ENCODE results near the gene EFS. TPM values are rescaled to one million over a fixed set of nuclear protein-coding genes. Genes with fewer than 3 reads are reported as not detected.
"Not testable (repeated sequence)": the region's sequence is repeated elsewhere in the genome, so short reads cannot be mapped to it uniquely, and the experiment has no call there.

The EFS gene
- total RNA-seq, 6 donors from 2014 or later, result 4.1 to 18.9 (median 9.3) TPM

DNA sequence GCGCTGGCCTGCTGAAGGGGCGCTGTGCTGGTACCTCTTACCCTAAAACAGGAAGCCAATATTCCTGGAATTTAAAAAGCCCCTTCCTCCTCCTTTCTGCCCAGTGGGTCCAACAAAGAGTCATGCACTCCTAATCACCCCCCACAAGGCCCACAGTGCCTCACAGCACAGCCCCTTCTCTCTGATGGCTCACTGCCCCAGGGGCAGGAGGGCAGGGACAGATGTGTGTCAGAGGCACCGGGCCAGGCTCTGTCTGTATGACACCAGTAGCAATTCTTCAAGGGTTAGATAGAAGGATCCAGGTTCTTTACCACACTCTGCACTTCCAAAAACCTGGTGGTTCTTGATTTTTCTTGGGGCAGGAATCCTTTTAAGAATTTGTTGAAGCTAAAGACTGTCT lies 34.2 kb upstream of the EFS start:
- DNase-seq, result no peak
- Histone ChIP-seq H3K36me3 (no peaks in the 10 kb centered on the region), H3K27me3 (no peaks in the 10 kb centered on the region), H3K27ac (no peak overlapping the region), H3K4me3 (no peak overlapping the region), H3K4me1 (no peaks in the 10 kb centered on the region), H3K9me3 (no peaks in the 10 kb centered on the region)
- TF ChIP-seq EP300 (IDR thresholded peaks at IDR 0.05) (no peak), POLR2A (IDR thresholded peaks at IDR 0.05) (no peak), POLR2AphosphoS5 (IDR thresholded peaks at IDR 0.05) (no peak)
- TF ChIP-seq, protein P1, sequence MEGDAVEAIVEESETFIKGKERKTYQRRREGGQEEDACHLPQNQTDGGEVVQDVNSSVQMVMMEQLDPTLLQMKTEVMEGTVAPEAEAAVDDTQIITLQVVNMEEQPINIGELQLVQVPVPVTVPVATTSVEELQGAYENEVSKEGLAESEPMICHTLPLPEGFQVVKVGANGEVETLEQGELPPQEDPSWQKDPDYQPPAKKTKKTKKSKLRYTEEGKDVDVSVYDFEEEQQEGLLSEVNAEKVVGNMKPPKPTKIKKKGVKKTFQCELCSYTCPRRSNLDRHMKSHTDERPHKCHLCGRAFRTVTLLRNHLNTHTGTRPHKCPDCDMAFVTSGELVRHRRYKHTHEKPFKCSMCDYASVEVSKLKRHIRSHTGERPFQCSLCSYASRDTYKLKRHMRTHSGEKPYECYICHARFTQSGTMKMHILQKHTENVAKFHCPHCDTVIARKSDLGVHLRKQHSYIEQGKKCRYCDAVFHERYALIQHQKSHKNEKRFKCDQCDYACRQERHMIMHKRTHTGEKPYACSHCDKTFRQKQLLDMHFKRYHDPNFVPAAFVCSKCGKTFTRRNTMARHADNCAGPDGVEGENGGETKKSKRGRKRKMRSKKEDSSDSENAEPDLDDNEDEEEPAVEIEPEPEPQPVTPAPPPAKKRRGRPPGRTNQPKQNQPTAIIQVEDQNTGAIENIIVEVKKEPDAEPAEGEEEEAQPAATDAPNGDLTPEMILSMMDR (IDR thresholded peaks at IDR 0.05), result no peak
- WGBS, 2 donors, result 59 to 89% methylated on average over 3 of the region's 3 CpGs
- no peak for ATAC-seq (ENCODE audit: low FRiP score in 2 of 2)

DNA sequence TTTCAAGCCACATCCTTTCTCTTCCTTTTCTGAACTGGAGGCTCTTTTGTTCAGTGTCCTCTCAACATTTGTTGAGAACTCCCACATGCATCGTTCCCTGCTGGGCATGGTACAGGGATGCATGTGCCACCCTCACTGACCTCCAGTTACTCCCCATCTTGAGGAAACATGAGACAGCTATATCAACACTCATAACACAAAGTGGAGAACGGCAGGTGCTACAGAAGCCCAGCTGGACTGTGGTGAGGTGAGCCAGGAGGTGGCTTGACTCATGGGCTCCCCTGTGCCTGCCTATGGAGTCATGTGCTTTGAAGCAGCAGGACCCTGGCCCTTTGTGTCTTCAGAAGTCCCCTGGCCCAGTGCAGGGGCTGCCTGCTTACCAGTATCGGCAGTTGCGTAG lies 33.4 kb upstream of the EFS start:
- Histone ChIP-seq H3K27me3 (no peaks in the 10 kb centered on the region), H3K9me3 (no peaks in the 10 kb centered on the region), H3K36me3 (no peaks in the 10 kb centered on the region), H3K27ac (no peak overlapping the region), H3K4me3 (no peak overlapping the region), H3K4me1 (no peaks in the 10 kb centered on the region)
- DNase-seq, result no peak
- no peak for TF ChIP-seq POLR2A (IDR thresholded peaks at IDR 0.05)
- no peak for TF ChIP-seq POLR2AphosphoS5 (IDR thresholded peaks at IDR 0.05)
- TF ChIP-seq EP300 (IDR thresholded peaks at IDR 0.05), result no peak
- TF ChIP-seq, protein P1 (IDR thresholded peaks at IDR 0.05), result no peak
- ATAC-seq (ENCODE audit: low FRiP score in 2 of 2), result no peak
- 82 to 89% methylated on average over 4 of the region's 4 CpGs for WGBS, 2 donors

DNA sequence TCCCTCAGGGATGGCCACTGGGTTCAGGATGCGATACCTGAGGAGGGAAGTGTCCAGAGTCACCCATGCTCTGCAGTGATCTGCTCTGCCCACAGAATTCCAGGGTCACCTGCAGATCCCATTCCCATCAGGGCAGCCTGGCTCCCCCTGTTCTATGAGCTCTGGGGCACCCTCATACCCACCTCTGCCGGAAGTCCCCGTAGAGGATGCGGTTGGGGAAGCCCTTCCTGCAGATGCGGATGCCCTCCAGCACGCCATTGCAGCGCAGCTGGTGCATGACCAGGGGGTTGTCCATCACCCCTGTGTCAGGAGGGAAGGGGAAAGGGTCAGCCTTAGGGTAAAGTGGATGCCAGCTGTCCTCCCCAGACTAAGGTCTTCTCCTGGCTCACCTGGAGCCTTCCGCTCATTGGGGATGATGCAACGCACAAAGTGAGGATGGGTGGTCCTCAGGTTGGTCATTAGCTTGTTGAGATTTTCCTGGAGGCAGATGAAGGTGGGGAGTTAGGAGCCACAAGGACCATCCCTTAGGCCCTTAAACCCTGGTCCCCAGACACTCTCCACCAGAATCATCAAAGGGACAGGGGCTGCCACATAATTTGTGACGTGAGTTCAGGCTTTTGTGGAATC lies 31.9 kb upstream of the EFS start:
- Histone ChIP-seq H3K4me1 (no peaks in the 10 kb centered on the region), H3K4me3 (no peak overlapping the region), H3K36me3 (no peaks in the 10 kb centered on the region), H3K9me3 (no peaks in the 10 kb centered on the region), H3K27ac (no peak overlapping the region), H3K27me3 (no peaks in the 10 kb centered on the region)
- TF ChIP-seq EP300 (IDR thresholded peaks at IDR 0.05) (no peak), POLR2A (IDR thresholded peaks at IDR 0.05) (no peak), POLR2AphosphoS5 (IDR thresholded peaks at IDR 0.05) (no peak)
- TF ChIP-seq, protein P1 (IDR thresholded peaks at IDR 0.05), result no peak
- no peak for DNase-seq
- no peak for ATAC-seq (ENCODE audit: low FRiP score in 2 of 2)
- WGBS, 2 donors, result 79 to 93% methylated on average over 4 to 10 of the region's 10 CpGs

DNA sequence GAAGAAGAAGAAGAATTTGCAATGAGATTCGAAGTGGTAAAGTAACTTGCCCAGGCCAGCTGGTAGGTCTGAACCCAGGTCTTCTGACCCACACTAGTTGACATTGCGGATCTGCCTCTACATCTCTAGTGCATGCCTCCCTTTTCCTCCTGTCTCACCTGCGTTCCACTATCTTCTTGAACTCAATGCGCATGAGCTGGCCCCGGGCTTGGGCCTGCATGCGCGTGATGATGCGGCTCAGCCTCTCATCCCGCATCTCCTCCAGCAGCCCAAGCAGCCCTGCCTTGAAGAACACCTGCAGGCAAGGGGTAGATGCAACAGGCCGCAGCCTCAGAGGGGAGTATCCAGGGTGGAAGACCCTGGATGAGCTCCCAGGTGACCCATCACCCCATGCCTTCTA lies 31.2 kb upstream of the EFS start:
- H3K4me1 ChIP-seq, result no peaks in the 10 kb centered on the region
- TF ChIP-seq, protein P1 (IDR thresholded peaks at IDR 0.05), result no peak
- TF ChIP-seq EP300 (IDR thresholded peaks at IDR 0.05) (no peak), POLR2A (IDR thresholded peaks at IDR 0.05) (no peak), POLR2AphosphoS5 (IDR thresholded peaks at IDR 0.05) (no peak)
- no peak overlapping the region for H3K27ac ChIP-seq
- H3K4me3 ChIP-seq, result no peak overlapping the region
- no peaks in the 10 kb centered on the region for H3K9me3 ChIP-seq
- ATAC-seq (ENCODE audit: low FRiP score in 2 of 2) (no peak), DNase-seq (no peak)
- H3K27me3 ChIP-seq, result no peaks in the 10 kb centered on the region
- H3K36me3 ChIP-seq, result no peaks in the 10 kb centered on the region
- WGBS, 2 donors, result 89% methylated on average over 10 of the region's 10 CpGs

DNA sequence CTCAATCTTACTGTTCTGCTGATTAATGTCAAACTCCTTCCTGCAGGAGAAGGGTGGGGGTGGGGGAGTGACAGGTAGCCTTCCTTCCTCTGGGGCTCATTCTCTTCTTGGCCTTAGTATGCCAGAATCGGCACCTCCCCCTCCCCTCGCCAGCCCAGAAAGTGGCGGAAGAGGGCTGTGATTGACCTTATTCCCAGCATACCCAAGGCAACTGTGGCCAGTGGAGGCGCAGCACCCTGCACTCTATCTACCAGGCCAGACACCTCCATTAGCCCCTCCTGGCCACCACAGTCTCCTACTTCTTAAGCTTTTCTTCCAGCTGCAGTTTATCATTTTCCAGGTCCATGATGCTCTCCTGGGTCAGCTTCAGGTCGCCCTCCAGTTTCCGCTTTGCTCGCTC lies 27.6 kb upstream of the EFS start:
- no peak for TF ChIP-seq EP300 (IDR thresholded peaks at IDR 0.05)
- TF ChIP-seq, protein P1 (IDR thresholded peaks at IDR 0.05), result no peak
- TF ChIP-seq POLR2A (IDR thresholded peaks at IDR 0.05), result no peak
- no peak for ATAC-seq (ENCODE audit: low FRiP score in 2 of 2)
- Histone ChIP-seq H3K27me3 (no peaks in the 10 kb centered on the region), H3K4me1 (no peaks in the 10 kb centered on the region), H3K36me3 (no peaks in the 10 kb centered on the region), H3K27ac (no peak overlapping the region), H3K9me3 (no peaks in the 10 kb centered on the region), H3K4me3 (no peak overlapping the region)
- no peak for DNase-seq
- WGBS, 2 donors, result 73 to 75% methylated on average over 7 of the region's 7 CpGs

DNA sequence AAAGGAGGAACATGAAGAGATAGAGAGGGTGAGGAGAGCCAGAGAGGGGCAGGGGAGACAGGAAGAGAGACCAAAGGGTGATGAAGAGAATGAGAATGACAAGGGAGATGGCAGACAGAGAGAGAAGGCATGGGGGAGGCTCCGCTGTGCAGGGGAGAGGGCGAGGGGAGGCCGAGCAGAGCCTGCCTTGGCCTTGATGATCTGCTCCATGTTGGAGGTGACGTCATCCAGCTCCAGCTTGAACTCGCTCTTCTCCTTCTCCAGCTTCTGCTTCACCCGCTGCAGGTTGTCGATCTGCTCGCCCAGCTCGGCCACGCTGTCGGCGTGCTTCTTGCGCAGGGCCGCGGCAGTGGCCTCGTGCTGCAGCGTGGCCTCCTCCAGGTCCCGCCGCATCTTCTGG lies 24.9 kb upstream of the EFS start:
- H3K27me3 ChIP-seq; H3K4me1 ChIP-seq; ATAC-seq (ENCODE audit: low FRiP score in 2 of 2); H3K9me3 ChIP-seq; H3K27ac ChIP-seq; H3K36me3 ChIP-seq; H3K4me3 ChIP-seq; DNase-seq: not testable (repeated sequence)
- 81 to 93% methylated on average over 4 to 5 of the region's 19 CpGs for WGBS, 2 donors
